ENCODE results near the gene TMPRSS3.

The TMPRSS3 gene

GRCh38 chr21:42435401-42435800 is 39.5 kb upstream of the TMPRSS3 start:
- TF ChIP-seq CTCF (IDR thresholded peaks at IDR 0.05; ENCODE audit: insufficient read depth, low read depth, low read length, missing control alignments): no peak

GRCh38 chr21:42434884-42435283 is 39.0 kb upstream of the TMPRSS3 start:
- H3K4me3 ChIP-seq (ENCODE audit: low read depth, low read length): no peak overlapping the region
- DNase-seq (ENCODE audit: low read depth): no peak
- no peak for TF ChIP-seq CTCF (IDR thresholded peaks at IDR 0.05; ENCODE audit: insufficient read depth, low read depth, low read length, missing control alignments)

More at GRCh38 chr21:42435401-42435800, 39.5 kb upstream of the TMPRSS3 start:
- no peak for DNase-seq (ENCODE audit: low read depth)
- no peak overlapping the region for H3K4me3 ChIP-seq (ENCODE audit: low read depth, low read length)

GRCh38 chr21:42433946-42434551 is 38.2 kb upstream of the TMPRSS3 start:
- no peak overlapping the region for H3K4me3 ChIP-seq (ENCODE audit: low read depth, low read length)
- no peak for TF ChIP-seq CTCF (IDR thresholded peaks at IDR 0.05; ENCODE audit: insufficient read depth, low read depth, low read length, missing control alignments)
- no peak for DNase-seq (ENCODE audit: low read depth)

- no peak for DNase-seq (ENCODE audit: low read depth)
- TF ChIP-seq CTCF (IDR thresholded peaks at IDR 0.05; ENCODE audit: insufficient read depth, low read depth, low read length, missing control alignments): no peak
Observed at GRCh38 chr21:42432695-42433094, 36.8 kb upstream of the TMPRSS3 start.

GRCh38 chr21:42431196-42431595 is 35.3 kb upstream of the TMPRSS3 start:
- H3K4me3 ChIP-seq (ENCODE audit: low read depth, low read length): no peak overlapping the region
- TF ChIP-seq CTCF (IDR thresholded peaks at IDR 0.05; ENCODE audit: insufficient read depth, low read depth, low read length, missing control alignments): no peak
- no peak for DNase-seq (ENCODE audit: low read depth)

More at GRCh38 chr21:42432695-42433094, 36.8 kb upstream of the TMPRSS3 start:
- H3K4me3 ChIP-seq (ENCODE audit: low read depth, low read length): no peak overlapping the region

- H3K4me3 ChIP-seq (ENCODE audit: low read depth, low read length): no peak overlapping the region
- TF ChIP-seq CTCF (IDR thresholded peaks at IDR 0.05; ENCODE audit: insufficient read depth, low read depth, low read length, missing control alignments): no peak
- DNase-seq (ENCODE audit: low read depth): no peak
Observed at GRCh38 chr21:42430521-42430920, 34.7 kb upstream of the TMPRSS3 start.

GRCh38 chr21:42429856-42430255 is 34.0 kb upstream of the TMPRSS3 start:
- DNase-seq (ENCODE audit: low read depth): no peak
- TF ChIP-seq CTCF (IDR thresholded peaks at IDR 0.05; ENCODE audit: insufficient read depth, low read depth, low read length, missing control alignments): no peak
- no peak overlapping the region for H3K4me3 ChIP-seq (ENCODE audit: low read depth, low read length)
